ENCODE measurements around the gene FAU. TPM values are rescaled to one million over a fixed set of nuclear protein-coding genes. Genes with fewer than 3 reads are reported as not detected.

FAU gene
- polyA plus RNA-seq, 4 donors = 558 to 873 (median 611) TPM

DNA sequence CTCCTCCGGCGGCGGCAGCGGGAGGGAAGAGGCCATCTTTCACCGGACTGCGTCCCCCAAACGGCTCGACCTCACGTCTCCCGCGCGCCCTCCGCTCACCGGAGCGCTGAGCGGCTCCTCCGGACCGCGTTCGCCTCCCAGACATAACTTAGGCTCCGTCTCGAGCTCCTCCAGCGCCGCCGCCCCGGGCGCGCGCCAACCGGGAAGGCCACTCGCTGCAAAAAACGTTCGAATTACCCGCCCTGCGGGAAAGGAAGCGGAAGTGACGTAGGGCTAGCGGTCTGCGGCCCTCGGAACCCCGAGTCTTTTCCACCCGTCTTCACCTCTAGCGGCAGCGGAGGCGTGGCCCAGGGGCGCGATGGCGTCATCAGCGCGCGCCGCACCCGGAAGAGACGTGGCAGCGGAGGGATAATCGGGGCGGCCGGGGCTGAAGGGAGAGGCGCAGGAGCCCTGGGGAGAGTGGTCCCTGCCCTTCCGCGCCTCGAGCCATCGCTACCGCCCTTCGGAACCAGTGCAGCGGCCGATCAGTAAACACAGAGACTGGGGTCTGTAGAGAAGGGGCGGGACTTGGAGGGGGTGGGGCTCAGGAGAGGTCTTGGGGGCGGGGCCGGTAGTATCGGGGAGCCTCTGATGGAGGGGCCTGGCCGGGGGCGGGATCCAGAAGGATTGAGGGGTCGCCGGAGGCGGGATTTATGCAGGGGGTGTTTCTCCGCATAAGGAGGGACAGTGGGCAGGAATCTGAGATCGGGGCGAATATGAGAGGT, 37.9 kb downstream of the FAU start, which contains the start of the genes CDCA5 and ZFPL1:
Gene CDCA5 (minus strand): TSS at position 207 of the 764 bp plus-strand sequence. CDS start 62 bp downstream, at position 145.
Gene ZFPL1 (plus strand): TSS at position 389 of the 764 bp plus-strand sequence. CDS start 477 bp downstream, outside the sequence.
- peak; percentile 87 to 91 (median 90) for DNase-seq (ENCODE audit: low read depth in 4 of 4, low spot score in 3 of 4)

DNA sequence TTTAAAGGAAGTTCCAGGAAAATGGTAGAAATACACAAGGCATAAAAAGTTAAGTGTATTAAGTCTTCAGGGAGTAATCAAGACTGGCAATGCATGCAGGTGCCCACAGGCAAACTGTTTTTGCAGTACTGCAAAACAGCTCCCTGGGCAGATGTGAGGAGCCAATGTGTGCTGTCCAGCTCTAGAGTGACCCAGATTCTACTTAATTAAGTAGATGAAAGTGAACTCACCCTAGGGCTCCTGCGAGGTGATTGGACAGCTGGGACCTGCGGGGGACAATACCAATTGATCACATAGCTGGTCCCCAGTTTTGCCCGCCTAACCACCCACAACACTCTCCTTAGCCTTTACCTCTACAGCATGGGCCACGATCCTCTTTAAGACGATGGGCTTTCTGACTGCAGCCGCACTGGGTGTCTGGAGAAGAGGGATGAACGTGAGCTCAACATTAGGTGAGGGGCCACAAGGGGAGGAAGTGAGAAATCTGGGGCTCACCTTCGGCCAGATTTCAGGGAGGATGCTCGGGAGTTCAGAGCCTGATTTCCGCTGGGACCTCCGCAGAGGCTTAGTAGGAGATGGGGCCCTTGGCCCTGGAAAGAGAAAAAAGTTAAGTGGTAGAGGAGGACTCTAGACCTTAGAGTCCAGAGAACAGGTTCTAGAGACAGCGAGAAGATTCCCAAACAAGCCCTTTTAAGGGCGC, 38.6 kb downstream of the FAU start:
- DNase-seq (ENCODE audit: low read depth in 4 of 4, low spot score in 3 of 4) = no peak

DNA sequence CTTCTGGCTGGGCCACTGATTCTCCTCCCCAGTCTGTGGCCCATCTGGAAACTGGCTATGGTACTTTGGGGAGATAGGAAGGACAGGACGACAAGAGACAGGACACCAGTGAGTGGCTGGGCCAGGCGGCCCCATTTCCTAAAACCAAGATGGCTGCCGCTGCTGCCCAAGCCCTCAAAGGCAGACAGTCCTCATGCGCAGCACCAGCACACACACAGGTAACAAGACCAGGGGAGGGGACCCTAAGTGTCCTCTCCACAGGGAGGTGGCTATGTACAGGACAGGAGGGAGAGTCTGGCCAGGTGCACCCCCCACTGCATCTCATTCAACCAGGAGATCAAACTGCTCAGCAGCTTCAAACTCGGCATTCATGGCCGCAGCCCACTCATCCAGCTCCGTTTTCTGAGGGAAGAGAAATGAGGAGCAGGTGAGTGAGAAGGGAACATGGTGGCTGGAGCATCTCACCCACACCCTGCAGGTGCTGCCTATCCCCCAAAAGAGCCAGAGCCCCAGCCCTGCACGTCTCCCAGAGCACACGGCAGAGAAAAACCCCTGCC, 43.1 kb downstream of the FAU start:
- no peak for DNase-seq (ENCODE audit: low read depth in 4 of 4, low spot score in 3 of 4)

DNA sequence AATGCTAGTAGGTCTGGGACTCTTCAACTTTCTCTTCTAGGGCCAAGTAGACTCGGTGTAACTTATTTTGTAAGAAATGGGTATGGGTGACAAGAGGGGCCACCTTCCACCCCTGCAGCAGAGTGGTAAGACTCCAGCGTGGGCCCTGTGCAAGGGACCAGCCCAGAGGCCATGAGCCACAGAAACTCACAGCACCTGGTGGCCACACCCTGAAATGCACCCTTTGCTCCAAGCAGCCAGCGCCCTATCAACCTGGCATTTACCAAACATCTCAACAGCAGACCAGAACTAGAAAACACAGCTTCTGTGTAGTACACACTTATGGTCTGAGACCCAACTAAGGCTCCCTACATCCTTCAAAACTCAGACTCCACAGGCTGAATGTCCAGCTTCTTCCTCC, 43.8 kb downstream of the FAU start:
- DNase-seq (ENCODE audit: low read depth in 4 of 4, low spot score in 3 of 4) = peak in 1 of 4 donors; percentile 12

DNA sequence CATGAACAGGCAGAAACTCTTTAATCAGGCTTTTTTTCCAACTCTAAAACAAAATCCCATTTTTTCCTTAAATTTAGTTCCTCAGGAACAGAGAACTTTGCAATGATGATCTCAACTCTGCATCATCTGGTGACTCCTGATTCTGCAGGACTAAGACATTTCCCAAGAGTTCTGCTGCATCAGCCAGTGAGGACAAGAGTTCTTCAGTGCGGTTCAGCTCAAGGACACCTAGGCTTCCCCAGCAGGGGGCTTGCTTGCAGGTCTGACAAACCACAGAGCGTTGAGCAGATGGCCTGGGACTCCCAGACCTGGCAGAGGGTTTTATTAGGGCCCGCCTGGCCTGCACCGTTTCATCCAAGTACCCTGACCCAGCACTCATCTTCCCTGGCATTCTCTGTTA, 44.5 kb downstream of the FAU start:
- DNase-seq (ENCODE audit: low read depth in 4 of 4, low spot score in 3 of 4) = no peak

DNA sequence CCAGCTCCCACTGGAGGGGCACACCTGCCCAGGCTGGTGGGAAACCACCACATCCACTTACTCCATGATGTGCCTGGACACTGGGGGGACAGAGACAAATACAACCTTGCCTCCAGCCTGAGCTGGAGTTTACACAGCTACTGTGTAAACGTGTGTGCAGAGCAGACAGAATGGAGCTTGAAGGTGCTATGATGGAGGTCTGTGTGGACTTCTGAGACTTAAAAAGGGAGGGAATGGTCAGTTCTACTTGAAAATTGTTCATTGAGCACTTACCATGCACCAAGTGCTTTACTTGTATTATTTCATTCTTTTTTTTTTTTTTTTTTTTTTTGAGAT, 49.3 kb downstream of the FAU start:
- DNase-seq (ENCODE audit: low read depth in 4 of 4, low spot score in 3 of 4) = no peak

DNA sequence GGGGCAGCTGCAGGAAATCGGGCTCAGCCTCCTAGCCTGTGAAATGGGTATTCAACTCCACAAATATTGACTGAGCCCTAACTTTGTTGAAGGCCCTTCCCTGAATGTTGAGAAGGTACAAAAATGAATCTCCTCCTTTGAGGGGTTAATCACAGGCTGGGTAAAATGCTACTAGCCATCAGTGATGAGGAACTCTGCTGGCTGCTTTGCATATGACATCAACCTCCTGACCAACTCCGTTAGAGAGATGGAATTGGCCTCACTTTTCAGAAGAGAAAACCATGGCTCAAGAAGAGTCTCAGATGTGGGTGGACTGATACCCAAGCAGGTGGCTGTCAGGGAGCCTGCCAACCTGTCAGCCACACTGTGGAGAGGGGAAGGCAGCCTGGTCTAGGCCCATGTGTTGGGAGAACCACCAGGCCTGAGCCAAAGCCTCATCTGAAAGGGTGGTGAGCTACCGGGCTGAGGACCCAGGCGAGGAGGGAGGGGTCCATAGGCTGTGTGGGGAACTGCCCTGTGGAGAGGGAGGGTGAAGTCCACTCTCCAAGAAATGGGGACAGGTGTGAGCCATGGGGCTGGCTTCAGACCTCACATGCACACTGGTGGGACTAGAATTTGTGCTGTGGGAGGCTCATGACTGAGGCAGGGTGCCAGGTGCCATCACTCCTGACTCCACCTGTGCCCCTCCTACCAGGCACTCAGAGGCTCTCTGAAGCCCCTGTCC, 49.9 kb downstream of the FAU start:
- DNase-seq (ENCODE audit: low read depth in 4 of 4, low spot score in 3 of 4) = no peak

Other genes with a start within 250 kb of the FAU start
- 10 to 100 TPM; 54.1 to 69.5 (median 60.5) TPM for gene EHD1, start 243.5 kb downstream of the FAU start, polyA plus RNA-seq (ENCODE audit: insufficient read length in 4 of 4)
- 10 to 100 TPM; 15.5 to 25.9 (median 16.5) TPM for gene ATG2A, start 204.9 kb downstream of the FAU start, polyA plus RNA-seq (ENCODE audit: insufficient read length in 4 of 4)
- 10 to 100 TPM; 14.9 to 18.8 (median 17.9) TPM for gene PPP2R5B, start 197.4 kb downstream of the FAU start, polyA plus RNA-seq (ENCODE audit: insufficient read length in 4 of 4)
- 1 to 10 TPM in 3 of 4 donors, under 1 TPM in 1; 0.54 to 2.8 (median 1.9) TPM for gene GPHA2, start 186.2 kb downstream of the FAU start, polyA plus RNA-seq (ENCODE audit: insufficient read length in 4 of 4)
- 1 to 10 TPM in 2 of 4 donors, under 1 TPM in 2; 0.80 to 1.5 (median 1.00) TPM for gene MAJIN, start 150.0 kb downstream of the FAU start, polyA plus RNA-seq (ENCODE audit: insufficient read length in 4 of 4)
- 1 to 10 TPM; 3.2 to 3.5 (median 3.3) TPM for gene BATF2, start 125.2 kb downstream of the FAU start, polyA plus RNA-seq (ENCODE audit: insufficient read length in 4 of 4)
- 10 to 100 TPM; 52.3 to 70.2 (median 59.7) TPM for gene ARL2, start 108.0 kb downstream of the FAU start, polyA plus RNA-seq (ENCODE audit: insufficient read length in 4 of 4)
- 10 to 100 TPM; 31.1 to 33.5 (median 31.9) TPM for gene SNX15, start 94.7 kb downstream of the FAU start, polyA plus RNA-seq (ENCODE audit: insufficient read length in 4 of 4)
- 10 to 100 TPM; 11.6 to 16.2 (median 12.6) TPM for gene SAC3D1, start 80.9 kb downstream of the FAU start, polyA plus RNA-seq (ENCODE audit: insufficient read length in 4 of 4)
- gene NAALADL1, start 63.6 kb downstream of the FAU start, polyA plus RNA-seq (ENCODE audit: insufficient read length in 4 of 4) = 10 to 100 TPM; 12.0 to 16.2 (median 13.1) TPM
- gene CDCA5, start 38.1 kb downstream of the FAU start, polyA plus RNA-seq (ENCODE audit: insufficient read length in 4 of 4) = 10 to 100 TPM; 15.6 to 21.7 (median 18.7) TPM
- 10 to 100 TPM; 31.8 to 38.9 (median 32.7) TPM for gene ZFPL1, start 37.9 kb downstream of the FAU start, polyA plus RNA-seq (ENCODE audit: insufficient read length in 4 of 4)
- gene VPS51, start 25.9 kb downstream of the FAU start, polyA plus RNA-seq (ENCODE audit: insufficient read length in 4 of 4) = 100 to 1,000 TPM in 1 of 4 donors, 10 to 100 TPM in 3; 90.9 to 148 (median 99.2) TPM
- gene TM7SF2, start 10.3 kb downstream of the FAU start, polyA plus RNA-seq (ENCODE audit: insufficient read length in 4 of 4) = 10 to 100 TPM; 77.6 to 95.7 (median 87.9) TPM
- 10 to 100 TPM in 1 of 4 donors, 1 to 10 TPM in 3; 6.5 to 11.4 (median 6.9) TPM for gene ZNHIT2, start 4.4 kb downstream of the FAU start, polyA plus RNA-seq (ENCODE audit: insufficient read length in 4 of 4)
- gene MRPL49, start 187 bp upstream of the FAU start, polyA plus RNA-seq (ENCODE audit: insufficient read length in 4 of 4) = 10 to 100 TPM; 61.8 to 66.5 (median 64.0) TPM
- 10 to 100 TPM; 47.0 to 54.9 (median 51.0) TPM for gene SYVN1, start 12.4 kb upstream of the FAU start, polyA plus RNA-seq (ENCODE audit: insufficient read length in 4 of 4)
- gene SPDYC, start 48.1 kb upstream of the FAU start, polyA plus RNA-seq (ENCODE audit: insufficient read length in 4 of 4) = under 1 TPM in 2 of 4 donors, not detected in 2; 0.15 to 0.17 TPM
- 100 to 1,000 TPM in 2 of 4 donors, 10 to 100 TPM in 2; 84.3 to 109 (median 97.7) TPM for gene CAPN1, start 59.8 kb upstream of the FAU start, polyA plus RNA-seq (ENCODE audit: insufficient read length in 4 of 4)
- 10 to 100 TPM; 24.4 to 26.8 (median 26.0) TPM for gene POLA2, start 139.8 kb upstream of the FAU start, polyA plus RNA-seq (ENCODE audit: insufficient read length in 4 of 4)
- 10 to 100 TPM in 3 of 4 donors, 1 to 10 TPM in 1; 8.7 to 12.7 (median 10.7) TPM for gene CDC42EP2, start 192.7 kb upstream of the FAU start, polyA plus RNA-seq (ENCODE audit: insufficient read length in 4 of 4)
- gene DPF2, start 211.7 kb upstream of the FAU start, polyA plus RNA-seq (ENCODE audit: insufficient read length in 4 of 4) = 10 to 100 TPM; 82.7 to 93.3 (median 90.7) TPM
- under 1 TPM; 0.63 to 0.80 (median 0.69) TPM for gene TIGD3, start 232.6 kb upstream of the FAU start, polyA plus RNA-seq (ENCODE audit: insufficient read length in 4 of 4)